HG03045 (cell line): ENCODE data around the gene HOXA5.

ENCODE experiments used
- ATAC-seq: cut with Tn5 transposase; IDR thresholded peaks from one replicate; pipeline ENCODE4 v1.9.1; 2021; ENCODE audit warnings: mild to moderate bottlenecking, moderate library complexity; ENCODE audit not compliant: unreplicated experiment

HOXA5 gene

GRCh38 chr7:27122077-27122910 lies 21.2 kb downstream of the HOXA5 start:
- no peak for ATAC-seq

GRCh38 chr7:27121684-27122076 lies 21.8 kb downstream of the HOXA5 start:
- no peak for ATAC-seq

DNA sequence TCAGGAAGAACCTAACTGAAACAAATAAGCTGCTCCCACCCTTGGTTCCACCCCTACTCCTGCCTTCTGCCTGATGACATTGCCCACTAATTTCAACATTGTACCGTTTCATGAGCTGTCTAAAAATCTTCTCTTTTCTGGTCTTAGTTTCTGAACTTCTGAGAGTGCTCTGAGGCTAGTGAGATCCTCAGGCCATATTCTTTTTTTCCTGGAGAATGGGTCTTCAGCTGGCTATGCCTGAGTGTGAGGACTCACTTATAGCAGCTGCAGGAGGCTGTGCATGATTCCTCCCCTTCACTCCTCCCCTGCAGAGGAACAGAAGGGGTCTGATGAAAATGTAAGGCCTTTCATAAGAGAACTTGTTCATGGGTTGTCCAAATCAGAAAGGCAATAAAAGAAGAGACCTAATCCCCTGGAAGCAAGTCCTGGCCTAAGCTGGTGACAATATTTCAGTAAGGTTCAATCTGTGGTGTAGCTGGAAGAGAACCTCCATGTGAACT lies 24.0 kb downstream of the HOXA5 start:
- no peak for ATAC-seq

GRCh38 chr7:27118580-27118979 lies 24.9 kb downstream of the HOXA5 start:
- ATAC-seq = no peak

- no peak for ATAC-seq
Measured at GRCh38 chr7:27117887-27118491, 25.5 kb downstream of the HOXA5 start.

GRCh38 chr7:27116962-27117886 lies 26.3 kb downstream of the HOXA5 start:
- ATAC-seq = no peak

DNA sequence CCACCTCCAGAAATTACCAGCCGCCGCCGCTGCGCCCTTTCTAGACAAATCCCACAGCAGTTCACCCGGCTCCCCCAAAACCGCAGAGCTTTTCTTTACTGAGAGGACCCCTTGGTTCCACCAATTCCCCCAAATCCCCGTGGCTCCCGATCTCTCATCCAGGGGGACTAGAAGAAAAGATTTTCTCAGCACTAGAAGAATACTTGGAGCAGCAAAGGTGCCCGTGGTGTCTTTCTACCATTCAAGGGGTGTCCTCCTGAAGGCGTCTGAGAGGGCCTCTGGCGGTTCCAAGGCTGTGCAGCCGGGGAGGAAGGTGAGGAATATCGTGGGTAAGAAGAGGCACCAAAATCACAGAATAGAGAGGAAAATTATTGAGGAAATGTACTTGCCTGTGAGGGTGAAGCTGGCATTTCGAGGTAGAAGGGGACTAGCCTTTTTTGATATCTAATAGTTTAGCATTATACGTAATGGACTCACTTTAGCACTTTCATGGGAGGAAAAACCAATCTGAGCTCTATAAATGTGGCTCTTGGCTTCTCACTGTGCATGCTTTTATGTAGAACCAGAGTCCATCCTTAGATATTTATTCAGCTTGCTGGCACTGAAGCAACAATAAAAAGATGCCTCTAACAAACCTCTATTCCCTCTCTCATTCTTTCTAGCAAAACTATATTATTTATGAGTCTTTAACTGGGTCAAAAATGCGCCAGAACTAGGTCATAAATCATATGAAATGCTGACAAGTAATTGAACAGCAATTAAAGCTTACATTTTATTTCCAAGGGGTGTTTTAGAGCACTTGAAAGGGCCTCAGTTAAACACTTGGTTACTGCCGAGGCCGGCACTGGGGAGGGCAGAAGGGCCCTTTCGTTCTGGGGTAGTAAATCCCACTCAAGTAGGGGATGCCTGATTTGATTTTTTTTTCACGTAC lies 27.2 kb downstream of the HOXA5 start:
- ATAC-seq = no peak

DNA sequence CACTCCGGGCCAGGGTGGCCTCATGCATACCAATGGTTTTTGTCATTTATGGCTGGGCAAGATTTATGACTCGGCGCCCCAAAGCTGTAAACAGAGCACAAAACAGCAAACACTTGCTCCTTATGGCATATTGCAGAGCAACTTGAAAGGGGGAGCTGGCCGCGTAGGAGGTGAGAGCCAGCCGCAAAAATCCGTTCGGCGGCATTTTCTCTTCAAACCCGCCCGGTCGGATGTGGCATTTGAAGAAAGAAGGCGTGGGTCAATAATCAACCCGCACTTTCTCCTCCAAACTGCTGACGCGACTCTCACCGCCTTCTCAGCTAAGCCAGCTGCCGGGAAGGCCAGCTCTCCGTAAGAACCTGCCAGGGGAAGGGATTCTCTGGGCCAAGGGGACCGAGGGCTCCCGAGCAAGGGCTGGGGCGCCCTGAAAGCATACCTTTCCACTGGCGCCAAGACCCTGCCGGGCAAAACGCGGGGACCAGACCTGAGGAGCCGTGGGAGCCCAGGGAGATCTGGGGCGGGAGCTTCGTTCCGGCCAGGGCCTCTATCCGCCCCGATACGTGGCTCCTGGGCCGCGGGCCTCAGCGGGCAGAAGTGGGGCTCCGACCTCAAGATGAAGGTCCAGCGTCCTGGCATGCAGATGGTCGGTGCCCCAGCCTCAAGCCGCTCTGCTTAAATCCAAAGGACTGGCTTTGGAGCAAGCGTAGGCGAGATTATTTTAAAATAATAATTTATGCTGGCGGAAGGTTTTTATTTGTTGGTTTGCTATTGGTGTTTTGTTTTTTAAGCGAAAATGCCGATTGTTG lies 28.1 kb downstream of the HOXA5 start:
- ATAC-seq = no peak

DNA sequence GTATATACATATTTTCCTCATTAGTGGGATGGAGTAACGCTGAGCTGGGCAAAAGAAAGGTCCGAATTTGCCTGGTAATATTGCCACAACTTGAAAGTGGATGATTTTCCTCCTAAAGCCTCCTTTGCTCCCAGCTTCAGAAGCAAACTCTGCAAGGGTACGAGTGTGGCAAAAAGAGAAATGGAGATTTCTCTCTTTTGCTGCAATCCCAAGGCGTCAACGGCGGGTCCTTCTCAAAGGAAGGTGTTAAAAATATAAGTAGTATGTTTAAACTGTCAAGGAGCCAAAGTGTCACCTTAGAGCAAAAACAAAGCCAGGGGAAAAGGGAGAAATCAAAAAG lies 28.6 kb downstream of the HOXA5 start:
- no peak for ATAC-seq

- no peak for ATAC-seq
Measured at GRCh38 chr7:27113991-27114769, 29.3 kb downstream of the HOXA5 start.

- ATAC-seq = no peak
Measured at GRCh38 chr7:27112955-27113949, 30.2 kb downstream of the HOXA5 start.

- no peak for ATAC-seq
Measured at GRCh38 chr7:27112361-27112760, 31.1 kb downstream of the HOXA5 start.

GRCh38 chr7:27111751-27112277 lies 31.7 kb downstream of the HOXA5 start:
- no peak for ATAC-seq

- ATAC-seq = no peak
Measured at GRCh38 chr7:27111042-27111750, 32.3 kb downstream of the HOXA5 start.

- ATAC-seq = no peak
Measured at GRCh38 chr7:27110186-27111031, 33.1 kb downstream of the HOXA5 start.
